Stomach (tissue), 4 donors: ENCODE results near the gene ACTL6B.

Source experiments
- EP300 ChIP-seq: sonication (generic); formaldehyde crosslinking; IDR thresholded peaks from one replicate; pipeline ENCODE4 v1.6.1; 2017; ENCODE audit warnings: antibody characterized with exemption
- POLR2A ChIP-seq, 4 donors: fragments of 450-650 bp; IDR thresholded peaks; one replicate each; pipeline ENCODE4 v1.6.1; 2016; ENCODE audit warnings: antibody characterized with exemption in 4 of 4, control low read depth in 2 of 4, mild to moderate bottlenecking in 1 of 4, moderate library complexity in 1 of 4
- POLR2AphosphoS5 ChIP-seq, 3 donors: sonication (generic); formaldehyde crosslinking; IDR thresholded peaks; one replicate each; pipeline ENCODE4 v1.6.1; 2016; ENCODE audit warnings: antibody characterized with exemption in 3 of 3
- TF ChIP-seq, protein P1 (sequence below), 7 experiments: fragments of 450-650 bp in 4 of 7; fragments of 200-600 bp in 3 of 7; sonication (generic) in 3 of 7; IDR thresholded peaks; one replicate each; pipeline ENCODE4 v1.5.1; 2016 to 2019; ENCODE audit warnings: antibody characterized with exemption in 7 of 7, control low read depth in 2 of 7, mild to moderate bottlenecking in 1 of 7

DNA sequence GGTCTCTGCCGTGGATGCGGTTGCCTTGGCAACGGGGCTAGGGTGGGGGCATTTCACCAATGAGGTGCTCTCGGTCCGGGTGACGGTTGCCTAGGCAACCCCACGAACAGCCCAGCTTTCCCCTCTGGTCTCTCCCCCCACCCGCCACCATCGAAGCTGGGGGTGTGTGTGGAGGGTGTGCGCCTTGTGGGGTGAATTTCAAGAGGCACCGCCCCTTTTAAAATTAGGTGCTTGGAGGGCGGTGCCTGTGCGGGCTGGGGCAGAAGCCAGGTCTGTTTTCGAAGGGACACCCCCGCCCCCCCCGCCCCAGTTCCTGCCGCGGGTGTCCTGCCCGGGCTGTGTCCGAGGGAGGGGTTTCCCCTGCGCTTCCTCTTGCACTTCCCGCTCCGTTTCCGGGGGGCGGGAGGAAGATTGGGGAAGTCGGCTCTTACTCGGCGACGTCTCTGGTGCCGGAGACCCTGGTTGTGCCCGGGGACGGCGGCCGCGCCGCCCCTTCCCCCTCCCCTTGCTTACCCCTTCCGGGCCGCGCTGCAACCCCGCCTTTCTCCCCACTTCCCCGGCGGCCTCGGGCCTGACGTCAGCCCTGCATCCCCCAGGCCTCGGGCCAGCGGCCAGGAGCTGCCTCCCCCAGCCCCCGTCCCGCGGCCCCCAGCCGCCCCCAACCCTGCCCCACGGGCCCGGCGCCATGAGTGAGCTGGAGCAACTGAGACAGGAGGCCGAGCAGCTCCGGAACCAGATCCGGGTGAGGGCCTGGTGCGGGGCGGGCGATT, 19.5 kb upstream of the ACTL6B start:
- TF ChIP-seq, protein P1, sequence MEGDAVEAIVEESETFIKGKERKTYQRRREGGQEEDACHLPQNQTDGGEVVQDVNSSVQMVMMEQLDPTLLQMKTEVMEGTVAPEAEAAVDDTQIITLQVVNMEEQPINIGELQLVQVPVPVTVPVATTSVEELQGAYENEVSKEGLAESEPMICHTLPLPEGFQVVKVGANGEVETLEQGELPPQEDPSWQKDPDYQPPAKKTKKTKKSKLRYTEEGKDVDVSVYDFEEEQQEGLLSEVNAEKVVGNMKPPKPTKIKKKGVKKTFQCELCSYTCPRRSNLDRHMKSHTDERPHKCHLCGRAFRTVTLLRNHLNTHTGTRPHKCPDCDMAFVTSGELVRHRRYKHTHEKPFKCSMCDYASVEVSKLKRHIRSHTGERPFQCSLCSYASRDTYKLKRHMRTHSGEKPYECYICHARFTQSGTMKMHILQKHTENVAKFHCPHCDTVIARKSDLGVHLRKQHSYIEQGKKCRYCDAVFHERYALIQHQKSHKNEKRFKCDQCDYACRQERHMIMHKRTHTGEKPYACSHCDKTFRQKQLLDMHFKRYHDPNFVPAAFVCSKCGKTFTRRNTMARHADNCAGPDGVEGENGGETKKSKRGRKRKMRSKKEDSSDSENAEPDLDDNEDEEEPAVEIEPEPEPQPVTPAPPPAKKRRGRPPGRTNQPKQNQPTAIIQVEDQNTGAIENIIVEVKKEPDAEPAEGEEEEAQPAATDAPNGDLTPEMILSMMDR (IDR thresholded peaks at IDR 0.05) = no peak
- TF ChIP-seq EP300 = no peak
- TF ChIP-seq POLR2A (IDR thresholded peaks at IDR 0.05) = no peak
- TF ChIP-seq POLR2AphosphoS5 (IDR thresholded peaks at IDR 0.05) = peak in 2 of 3 donors; percentile 44 to 56
